HCT116 (cell line): ENCODE results near the gene SHH. TPM values are rescaled to one million over a fixed set of nuclear protein-coding genes. Genes with fewer than 3 reads are reported as not detected.

Experiments used
- ATAC-seq: fragments of 200-7000 bp; cut with Tn5 transposase; 2 replicates; pipeline ENCODE4 v1.9.1; 2020; ENCODE audit warnings: mild to moderate bottlenecking, moderate library complexity
- BruUV-seq: library from RNA; stranded (reverse); fragments of 400-500 nt; replicated peaks from 2 replicates; lab custom pipeline; 2021; lab: Mats Ljungman, UMichigan
- CTCF ChIA-PET: fragments of 300-600 bp; sonication (Branson Sonifier 250); formaldehyde crosslinking; loops from one replicate; lab custom pipeline; 2021; ENCODE audit warnings: antibody characterized with exemption; lab: Charles Lee
- POLR2A ChIA-PET: fragments of 300-600, 350-600 bp; sonication (Branson Sonifier 250); formaldehyde crosslinking; loops from one replicate; lab custom pipeline; 2021; ENCODE audit warnings: antibody characterized with exemption; lab: Charles Lee
- RAD21 ChIA-PET, 2 experiments: fragments of 300-600 bp; sonication (Branson Sonifier 250); formaldehyde crosslinking; loops; one replicate each; lab custom pipeline; 2023; ENCODE audit warnings: low total read pairs in 2 of 2; ENCODE audit not compliant: uncharacterized antibody in 2 of 2, unreplicated experiment in 2 of 2, low non-redundant PET in 1 of 2; lab: Charles Lee
- DNase-seq: peaks from one replicate; pipeline ENCODE4 v3.0.0-alpha.2; 2010; ENCODE audit warnings: low read depth, low spot score
- H2AFZ ChIP-seq: fragments of 200-600 bp; shearing (Covaris generic), sonication (generic); 2 replicates; pipeline ENCODE4 v1.6.1; 2017; ENCODE audit warnings: low read depth, mixed run types, mixed read lengths, antibody characterized with exemption, low read length; ENCODE audit not compliant: poor library complexity, severe bottlenecking
- H3K27ac ChIP-seq: 2 replicates; pipeline ENCODE4 v1.5.1; 2012; ENCODE audit warnings: low read depth, low read length
- H3K27me3 ChIP-seq: fragments of 200-600 bp; sonication (generic); 2 replicates; pipeline ENCODE4 v1.6.1; 2016; ENCODE audit warnings: mixed run types, low read length, mixed read lengths; ENCODE audit not compliant: insufficient read depth
- H3K36me3 ChIP-seq, 2 experiments: fragments of 200-500 bp in 1 of 2; fragments of 200-600 bp in 1 of 2; sonication (Bioruptor generic) in 1 of 2; sonication (generic) in 1 of 2; 2 replicates each; pipeline versions ENCODE4 v1.5.1 to v1.6.1; 2014 to 2016; ENCODE audit warnings: low read length in 2 of 2, inconsistent platforms in 1 of 2, mixed read lengths in 1 of 2, mixed run types in 1 of 2; ENCODE audit not compliant: insufficient read depth in 2 of 2, control insufficient read depth in 1 of 2
- H3K4me1 ChIP-seq, 2 experiments: fragments of 200-600 bp in 1 of 2; sonication (generic) in 1 of 2; 2 replicates each; pipeline versions ENCODE4 v1.5.1 to v1.6.1; 2012 to 2017; ENCODE audit warnings: low read length in 2 of 2, inconsistent platforms in 1 of 2, mild to moderate bottlenecking in 1 of 2, mixed read lengths in 1 of 2, mixed run types in 1 of 2, moderate library complexity in 1 of 2; ENCODE audit not compliant: insufficient read depth in 2 of 2, control insufficient read depth in 1 of 2
- H3K4me2 ChIP-seq: fragments of 200-600 bp; sonication (generic); 2 replicates; pipeline ENCODE4 v1.6.1; 2017; ENCODE audit warnings: mixed run types, low read length, mixed read lengths
- H3K4me3 ChIP-seq, 2 experiments: fragments of 200-600 bp in 1 of 2; sonication (generic) in 1 of 2; replicated peaks in 1 of 2; 2 replicates each; pipeline ENCODE4 v1.5.1; 2011 to 2016; ENCODE audit warnings: low read length in 2 of 2, control low read depth in 1 of 2, low read depth in 1 of 2, mild to moderate bottlenecking in 1 of 2, mixed read lengths in 1 of 2, mixed run types in 1 of 2
- H3K79me2 ChIP-seq: fragments of 200-600 bp; sonication (generic); 2 replicates; pipeline ENCODE4 v1.6.1; 2017; ENCODE audit warnings: mild to moderate bottlenecking, mixed run types, low read length, moderate library complexity, mixed read lengths; ENCODE audit not compliant: insufficient read depth
- H3K9ac ChIP-seq: fragments of 200-600 bp; sonication (generic); 2 replicates; pipeline ENCODE4 v1.6.1; 2016; ENCODE audit warnings: low read length, mixed read lengths
- H3K9me2 ChIP-seq: fragments of 200-600 bp; sonication (generic), shearing (Covaris generic); 2 replicates; pipeline ENCODE4 v1.6.1; 2017; ENCODE audit warnings: mixed run types, mild to moderate bottlenecking, moderate library complexity; ENCODE audit not compliant: insufficient read depth
- H3K9me3 ChIP-seq, 2 experiments: fragments of 200-500 bp in 1 of 2; fragments of 200-600 bp in 1 of 2; sonication (Bioruptor generic) in 1 of 2; sonication (generic) in 1 of 2; 2 replicates each; pipeline ENCODE4 v1.6.1; 2014 to 2017; ENCODE audit warnings: low read length in 2 of 2, mixed read lengths in 2 of 2, inconsistent platforms in 1 of 2, low read depth in 1 of 2, mild to moderate bottlenecking in 1 of 2, mixed run types in 1 of 2, moderate library complexity in 1 of 2; ENCODE audit not compliant: control insufficient read depth in 1 of 2, insufficient read depth in 1 of 2
- H4K20me1 ChIP-seq: fragments of 200-600 bp; sonication (generic), shearing (Covaris generic); 2 replicates; pipeline ENCODE4 v1.6.1; 2017; ENCODE audit warnings: mixed run types, mild to moderate bottlenecking, moderate library complexity; ENCODE audit not compliant: insufficient read depth
- ATF3 ChIP-seq: IDR thresholded peaks from 2 replicates; pipeline ENCODE4 v1.6.1; 2012
- CEBPB ChIP-seq: IDR thresholded peaks from 2 replicates; pipeline ENCODE4 v1.6.1; 2012; ENCODE audit warnings: low read depth
- CTCF ChIP-seq, 3 experiments: fragments of 200-600 bp in 1 of 3; sonication (generic) in 1 of 3; IDR thresholded peaks in 2 of 3; conservative IDR thresholded peaks in 1 of 3; 2 replicates each; pipeline ENCODE4 v1.5.1; 2012 to 2017; ENCODE audit warnings: low read depth in 2 of 3, low read length in 2 of 3, antibody characterized with exemption in 1 of 3, borderline replicate concordance in 1 of 3, control low read depth in 1 of 3, mild to moderate bottlenecking in 1 of 3, mixed read lengths in 1 of 3, mixed run types in 1 of 3, moderate library complexity in 1 of 3; ENCODE audit not compliant: insufficient read depth in 1 of 3
- ELF1 ChIP-seq: IDR thresholded peaks from 2 replicates; pipeline ENCODE4 v1.6.1; 2012; ENCODE audit warnings: low read depth, borderline replicate concordance
- MAX ChIP-seq: IDR thresholded peaks from 2 replicates; pipeline ENCODE4 v1.6.1; 2012
- POLR2A ChIP-seq: IDR thresholded peaks from 2 replicates; pipeline ENCODE4 v1.7.0; 2011; ENCODE audit warnings: borderline replicate concordance; ENCODE audit not compliant: insufficient read depth, insufficient read length; ENCODE audit errors: extremely low read depth
- REST ChIP-seq: IDR thresholded peaks from 2 replicates; pipeline ENCODE4 v1.6.1; 2012; ENCODE audit warnings: low read depth
- SIN3A ChIP-seq: IDR thresholded peaks from 2 replicates; pipeline ENCODE4 v1.6.1; 2012; ENCODE audit warnings: low read depth
- intact Hi-C: fragments of 100-400 bp; cut with micrococcal nuclease; formaldehyde crosslinking; loops from 2 replicates; pipeline ENCODE4 v1.10.0; 2022
- total RNA-seq: library from RNA; stranded (reverse); gene quantifications from one replicate; pipeline ENCODE4 v1.2.1, GENCODE V29; 2021; ENCODE audit not compliant: unreplicated experiment

The SHH gene
- total RNA-seq, 1 experiment from 2014 or later, result 0.32 TPM

GRCh38 chr7:155788616-155789000 lies 23.7 kb downstream of the SHH start:
- ATAC-seq (no peak), DNase-seq (no peak)
- BruUV-seq, result no TSS peak
- H3K9ac ChIP-seq, result no peak overlapping the region
- H2AFZ ChIP-seq, result no peak overlapping the region
- no peaks in the 10 kb centered on the region for H3K9me2 ChIP-seq
- no peak overlapping the region for H3K4me2 ChIP-seq
- intact Hi-C loops, result no loop called here
- H3K4me3 ChIP-seq, result no peak overlapping the region
- ChIA-PET POLR2A (no interaction called here), CTCF (no interaction called here), RAD21 (no interaction called here)
- no peaks in the 10 kb centered on the region for H3K79me2 ChIP-seq
- no peaks in the 10 kb centered on the region for H4K20me1 ChIP-seq
- H3K4me1 ChIP-seq, result no peaks in the 10 kb centered on the region
- no peak overlapping the region for H3K27ac ChIP-seq
- no peaks in the 10 kb centered on the region for H3K27me3 ChIP-seq
- no peak for TF ChIP-seq CTCF (IDR thresholded peaks at IDR 0.05 in 2 of 3, conservative IDR thresholded peaks at IDR 0.05 in 1 of 3; ENCODE audit: borderline replicate concordance in 1 of 3, insufficient read depth in 1 of 3, low read depth in 2 of 3, low read length in 2 of 3)
- no peak for TF ChIP-seq ELF1
- TF ChIP-seq ATF3, result no peak
- TF ChIP-seq CEBPB, result no peak
- no peak for TF ChIP-seq MAX
- no peak for TF ChIP-seq POLR2A
- TF ChIP-seq SIN3A, result no peak
- H3K36me3 ChIP-seq, result no peaks in the 10 kb centered on the region
- no peaks in the 10 kb centered on the region for H3K9me3 ChIP-seq

GRCh38 chr7:155787171-155787851 lies 25.0 kb downstream of the SHH start:
- Histone ChIP-seq H2AFZ (no peak overlapping the region), H3K4me3 (no peak overlapping the region), H3K9me3 (no peaks in the 10 kb centered on the region), H3K79me2 (no peaks in the 10 kb centered on the region), H3K9ac (no peak overlapping the region), H3K4me1 (no peaks in the 10 kb centered on the region), H3K27me3 (no peaks in the 10 kb centered on the region), H3K27ac (no peak overlapping the region), H3K4me2 (no peak overlapping the region), H3K9me2 (no peaks in the 10 kb centered on the region), H4K20me1 (no peaks in the 10 kb centered on the region), H3K36me3 (0 out of 4 replicates have a peak, but pooled peaks cover 0 to 5% of the 10 kb centered on the region in 2 experiments)
- DNase-seq (no peak), ATAC-seq (no peak)
- TF ChIP-seq REST, result no peak
- POLR2A ChIA-PET, result no interaction called here
- BruUV-seq, result no TSS peak
- CTCF ChIA-PET, result no interaction called here
- intact Hi-C loops, result no loop called here
- RAD21 ChIA-PET, result no interaction called here
